Osteoblast (primary cell): ENCODE results near the gene LURAP1L. TPM values are rescaled to one million over a fixed set of nuclear protein-coding genes. Genes with fewer than 3 reads are reported as not detected.

Source experiments
- DNase-seq: peaks from one replicate; pipeline ENCODE4 v3.0.0; 2011; ENCODE audit warnings: low spot score, mixed read lengths; ENCODE audit not compliant: insufficient read length; ENCODE audit errors: missing footprints
- H2AFZ ChIP-seq: 2 replicates; pipeline ENCODE4 v1.6.0; 2011; ENCODE audit warnings: mild to moderate bottlenecking, low read length
- H3K27ac ChIP-seq: 2 replicates; pipeline ENCODE4 v1.5.1; 2011; ENCODE audit warnings: mild to moderate bottlenecking, low read depth, low read length, moderate library complexity
- H3K27me3 ChIP-seq: 2 replicates; pipeline ENCODE4 v1.6.0; 2012; ENCODE audit warnings: mild to moderate bottlenecking, control low read depth, inconsistent platforms, low read length, moderate library complexity; ENCODE audit not compliant: insufficient read depth
- H3K36me3 ChIP-seq: 2 replicates; pipeline ENCODE4 v1.5.1; 2011; ENCODE audit warnings: mild to moderate bottlenecking, low read length, control low read depth, moderate library complexity; ENCODE audit not compliant: insufficient read depth
- H3K4me1 ChIP-seq: 2 replicates; pipeline ENCODE4 v1.5.1; 2011; ENCODE audit warnings: mild to moderate bottlenecking, low read length, control low read depth, moderate library complexity; ENCODE audit not compliant: insufficient read depth
- H3K4me2 ChIP-seq: 2 replicates; pipeline ENCODE4 v1.6.0; 2011; ENCODE audit warnings: mild to moderate bottlenecking, low read length; ENCODE audit not compliant: insufficient read depth
- H3K4me3 ChIP-seq: fragments of 200-600 bp; sonication (generic); 3 replicates; pipeline ENCODE4 v1.5.1; 2012; ENCODE audit warnings: mild to moderate bottlenecking, low read length, inconsistent platforms; ENCODE audit not compliant: insufficient read depth
- H3K79me2 ChIP-seq: 2 replicates; pipeline ENCODE4 v1.6.0; 2012; ENCODE audit warnings: mild to moderate bottlenecking, low read length, control low read depth, inconsistent platforms; ENCODE audit not compliant: insufficient read depth
- H3K9me3 ChIP-seq: 2 replicates; pipeline ENCODE4 v1.5.1; 2011; ENCODE audit warnings: low read depth, low read length, control low read depth
- H4K20me1 ChIP-seq: 2 replicates; pipeline ENCODE4 v1.6.0; 2012; ENCODE audit warnings: mild to moderate bottlenecking, low read length, control low read depth; ENCODE audit not compliant: insufficient read depth
- total RNA-seq: library from RNA; depleted of rRNA; stranded (reverse); fragments of >200 nt; gene quantifications from 2 replicates; pipeline ENCODE4 v1.2.3, GENCODE V29; 2012
- TF ChIP-seq, protein P1 (sequence below): IDR thresholded peaks from 2 replicates; pipeline ENCODE4 v1.5.1; 2011; ENCODE audit warnings: mild to moderate bottlenecking, low read depth, low read length, moderate library complexity; ENCODE audit errors: extremely low read depth

Gene LURAP1L
- total RNA-seq, 1 donor = 88.3 TPM

DNA sequence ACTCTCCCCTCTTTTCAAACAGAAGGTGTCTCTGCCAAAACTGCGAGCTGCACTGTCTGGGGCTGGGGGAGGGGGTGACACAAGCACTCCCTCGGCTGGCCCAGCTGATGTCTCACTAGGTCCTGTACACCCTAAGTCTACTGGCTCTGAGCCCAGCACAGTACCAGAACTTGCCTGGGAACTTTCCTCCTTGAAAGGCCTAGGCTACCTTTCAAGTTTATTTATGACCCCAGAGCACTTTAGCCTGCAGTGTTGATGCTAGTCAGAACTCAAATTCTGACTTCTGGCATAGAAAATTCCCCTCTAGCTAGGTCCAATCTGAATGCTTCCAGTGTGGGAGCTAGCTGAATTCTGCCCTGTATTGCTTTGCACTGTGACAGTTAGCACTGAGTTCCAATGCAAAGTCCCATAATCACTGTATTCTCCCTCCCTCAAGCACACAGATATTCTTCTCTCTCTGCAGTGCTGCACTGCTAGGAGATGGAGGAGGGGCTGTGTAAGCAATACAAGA lies 10.5 kb downstream of the LURAP1L start:
- H3K27ac ChIP-seq = peak overlapping the region; percentile 94
- TF ChIP-seq, protein P1, sequence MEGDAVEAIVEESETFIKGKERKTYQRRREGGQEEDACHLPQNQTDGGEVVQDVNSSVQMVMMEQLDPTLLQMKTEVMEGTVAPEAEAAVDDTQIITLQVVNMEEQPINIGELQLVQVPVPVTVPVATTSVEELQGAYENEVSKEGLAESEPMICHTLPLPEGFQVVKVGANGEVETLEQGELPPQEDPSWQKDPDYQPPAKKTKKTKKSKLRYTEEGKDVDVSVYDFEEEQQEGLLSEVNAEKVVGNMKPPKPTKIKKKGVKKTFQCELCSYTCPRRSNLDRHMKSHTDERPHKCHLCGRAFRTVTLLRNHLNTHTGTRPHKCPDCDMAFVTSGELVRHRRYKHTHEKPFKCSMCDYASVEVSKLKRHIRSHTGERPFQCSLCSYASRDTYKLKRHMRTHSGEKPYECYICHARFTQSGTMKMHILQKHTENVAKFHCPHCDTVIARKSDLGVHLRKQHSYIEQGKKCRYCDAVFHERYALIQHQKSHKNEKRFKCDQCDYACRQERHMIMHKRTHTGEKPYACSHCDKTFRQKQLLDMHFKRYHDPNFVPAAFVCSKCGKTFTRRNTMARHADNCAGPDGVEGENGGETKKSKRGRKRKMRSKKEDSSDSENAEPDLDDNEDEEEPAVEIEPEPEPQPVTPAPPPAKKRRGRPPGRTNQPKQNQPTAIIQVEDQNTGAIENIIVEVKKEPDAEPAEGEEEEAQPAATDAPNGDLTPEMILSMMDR = no peak
- no peak for DNase-seq
- no peaks in the 10 kb centered on the region for H4K20me1 ChIP-seq
- peak overlapping the region; percentile 46 for H3K4me2 ChIP-seq
- peaks cover 33% of the 10 kb centered on the region for H3K4me1 ChIP-seq
- H3K36me3 ChIP-seq = peaks cover 10% of the 10 kb centered on the region
- no peaks in the 10 kb centered on the region for H3K27me3 ChIP-seq
- no peak overlapping the region for H2AFZ ChIP-seq
- H3K79me2 ChIP-seq = peaks cover 77% of the 10 kb centered on the region
- no peaks in the 10 kb centered on the region for H3K9me3 ChIP-seq
- no peak overlapping the region for H3K4me3 ChIP-seq

DNA sequence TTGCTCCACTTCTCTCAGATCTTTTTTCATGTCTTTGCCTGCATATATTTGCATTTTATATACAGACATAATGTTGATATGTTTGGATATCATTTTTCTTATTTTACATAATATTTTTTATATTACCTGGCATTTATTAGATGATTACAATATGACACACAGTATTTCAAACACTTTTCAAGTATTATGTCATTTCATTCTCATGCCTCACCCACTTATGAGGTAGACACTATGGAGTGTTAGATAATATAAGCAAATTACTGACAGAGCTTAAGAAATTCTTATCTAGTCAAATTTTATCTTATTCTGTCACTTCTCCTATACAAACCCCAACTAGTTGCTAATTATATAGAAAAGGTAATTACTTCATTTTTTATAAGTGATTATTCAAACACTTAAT lies 11.1 kb downstream of the LURAP1L start:
- peaks cover 81% of the 10 kb centered on the region for H3K79me2 ChIP-seq
- H3K4me2 ChIP-seq = peak overlapping the region; percentile 46
- TF ChIP-seq, protein P1 = no peak
- no peaks in the 10 kb centered on the region for H4K20me1 ChIP-seq
- H3K4me1 ChIP-seq = peaks cover 39% of the 10 kb centered on the region
- no peak for DNase-seq
- H2AFZ ChIP-seq = no peak overlapping the region
- H3K27ac ChIP-seq = peak overlapping the region; percentile 94
- H3K27me3 ChIP-seq = no peaks in the 10 kb centered on the region
- H3K4me3 ChIP-seq = no peak overlapping the region
- H3K36me3 ChIP-seq = peaks cover 10% of the 10 kb centered on the region
- no peaks in the 10 kb centered on the region for H3K9me3 ChIP-seq

DNA sequence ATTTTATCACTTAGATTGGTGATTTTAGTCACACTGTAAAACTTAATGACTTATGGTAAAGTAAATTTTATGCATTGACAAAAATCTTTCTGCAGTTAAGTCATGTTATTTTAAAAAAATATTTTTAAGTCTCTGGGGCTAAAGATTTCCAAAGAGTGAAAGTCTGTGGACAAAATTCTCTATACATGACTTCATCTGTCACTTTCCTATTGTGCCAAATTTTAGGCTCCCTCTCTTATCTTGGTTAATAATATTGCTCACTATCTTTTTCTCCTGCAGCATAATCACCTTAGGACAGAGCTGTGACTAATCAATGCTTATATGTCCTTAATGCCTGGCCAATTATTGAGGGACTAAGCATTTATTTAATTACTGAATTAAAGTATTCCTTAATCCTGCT lies 15.2 kb downstream of the LURAP1L start:
- H3K4me2 ChIP-seq = peak overlapping the region; percentile 23
- no peaks in the 10 kb centered on the region for H3K36me3 ChIP-seq
- DNase-seq = no peak
- H3K9me3 ChIP-seq = no peaks in the 10 kb centered on the region
- peaks cover 86% of the 10 kb centered on the region for H3K79me2 ChIP-seq
- TF ChIP-seq, protein P1 = no peak
- peak overlapping the region; percentile 52 for H3K27ac ChIP-seq
- no peak overlapping the region for H3K4me3 ChIP-seq
- H3K4me1 ChIP-seq = peaks cover 45% of the 10 kb centered on the region
- H2AFZ ChIP-seq = no peak overlapping the region
- no peaks in the 10 kb centered on the region for H4K20me1 ChIP-seq
- H3K27me3 ChIP-seq = no peaks in the 10 kb centered on the region

DNA sequence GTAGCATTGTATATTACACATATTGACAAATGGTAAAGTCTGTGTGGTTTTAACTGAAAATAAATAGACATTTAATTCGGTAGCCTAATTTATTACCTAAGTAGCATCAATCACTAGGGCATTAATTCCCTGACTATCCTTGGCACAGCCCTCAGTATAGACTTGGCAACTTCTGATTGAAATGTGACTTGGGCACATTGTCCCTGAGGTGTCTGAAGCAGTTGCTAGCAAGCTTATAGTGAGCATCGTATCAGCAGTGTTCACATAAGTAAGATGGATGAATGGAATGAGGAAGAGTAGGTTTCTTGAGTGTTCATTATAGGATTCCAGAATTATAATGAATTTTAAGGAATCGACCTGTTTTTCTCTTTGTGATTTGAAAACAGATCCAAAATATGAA lies 16.1 kb downstream of the LURAP1L start:
- TF ChIP-seq, protein P1 = no peak
- Histone ChIP-seq H3K4me1 (peaks cover 36% of the 10 kb centered on the region), H3K27me3 (no peaks in the 10 kb centered on the region), H3K4me3 (no peak overlapping the region), H3K79me2 (peaks cover 83% of the 10 kb centered on the region), H3K36me3 (no peaks in the 10 kb centered on the region), H3K27ac (peak overlapping the region; percentile 52), H4K20me1 (no peaks in the 10 kb centered on the region), H3K9me3 (no peaks in the 10 kb centered on the region), H3K4me2 (peak overlapping the region; percentile 23), H2AFZ (no peak overlapping the region)
- no peak for DNase-seq
